HG03460 (cell line): ENCODE results near the gene EMP2.
"Not testable (repeated sequence)": the region's sequence is repeated elsewhere in the genome, so short reads cannot be mapped to it uniquely, and the experiment has no call there.

Experiments
- ATAC-seq: cut with Tn5 transposase; IDR thresholded peaks from one replicate; pipeline ENCODE4 v1.9.1; 2021; ENCODE audit not compliant: unreplicated experiment

EMP2 gene, protein sequence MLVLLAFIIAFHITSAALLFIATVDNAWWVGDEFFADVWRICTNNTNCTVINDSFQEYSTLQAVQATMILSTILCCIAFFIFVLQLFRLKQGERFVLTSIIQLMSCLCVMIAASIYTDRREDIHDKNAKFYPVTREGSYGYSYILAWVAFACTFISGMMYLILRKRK

DNA sequence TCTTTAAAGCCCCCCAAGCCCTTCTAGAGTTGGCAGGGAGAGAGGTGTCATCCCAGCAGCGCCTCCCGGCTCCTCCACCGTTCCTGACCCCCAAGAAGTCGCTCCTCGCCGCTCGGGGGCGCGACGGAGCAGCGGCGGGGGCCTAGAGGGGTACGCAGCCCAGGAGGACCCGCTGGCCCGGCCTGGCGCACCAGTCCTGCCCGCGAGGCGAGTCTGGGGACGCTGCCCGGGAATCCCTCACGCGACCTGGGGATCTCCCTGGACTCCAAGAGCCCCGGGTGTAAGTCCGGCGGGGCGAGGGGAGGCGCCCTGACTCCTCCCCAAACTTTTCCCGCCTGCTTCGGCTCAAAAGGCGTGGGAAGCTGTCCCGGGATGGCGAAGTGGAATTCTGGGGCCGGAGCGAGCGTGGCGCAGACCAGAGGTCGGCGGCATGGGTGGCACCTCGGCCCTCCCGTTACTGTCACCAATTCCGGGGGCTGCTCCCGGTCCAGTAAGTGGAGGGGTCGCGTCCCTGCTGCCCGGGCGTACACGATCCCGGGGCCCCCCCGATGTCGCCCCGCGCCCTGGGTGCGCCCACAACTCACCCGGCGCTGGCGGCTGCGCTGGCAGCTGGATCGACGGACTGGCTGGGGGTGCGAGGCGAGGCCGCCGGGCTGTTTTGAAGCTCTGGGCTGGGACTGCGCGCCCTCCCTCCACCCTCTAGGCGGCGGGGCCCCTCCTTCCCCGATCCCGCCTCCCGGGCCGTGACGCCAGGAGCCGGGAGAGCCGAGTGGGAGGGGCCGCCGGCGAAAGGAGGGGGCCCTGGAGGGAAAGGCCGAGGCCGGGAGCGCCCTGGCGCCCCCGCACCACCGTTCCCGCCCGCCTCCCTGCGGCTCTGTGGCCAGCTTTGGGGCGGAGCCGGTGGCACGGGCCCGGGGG is at the start of gene EMP2:
TSS of gene EMP2 (minus strand) at position 634 of the 918 bp plus-strand sequence. CDS start 32,981 bp downstream, outside the sequence.
- no peak for ATAC-seq

DNA sequence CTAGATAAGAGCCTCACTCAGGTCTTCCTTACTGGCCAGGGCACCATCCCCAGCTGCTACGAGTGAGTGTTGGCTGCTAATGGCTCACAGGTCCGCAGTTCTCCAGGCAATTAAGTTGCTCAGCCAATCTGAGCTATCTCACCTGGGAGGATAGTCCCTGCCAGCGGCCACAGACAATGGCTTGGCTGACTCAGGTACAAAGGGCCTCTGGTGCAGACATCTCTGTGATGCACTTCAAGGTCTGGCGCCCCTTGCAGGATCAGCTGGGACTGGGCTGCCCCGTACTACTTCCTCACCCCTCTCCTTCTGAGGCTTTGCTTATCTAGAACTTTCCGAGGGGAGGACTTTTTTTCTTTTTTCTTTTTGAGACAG is 49.2 kb upstream of the EMP2 start:
- ATAC-seq = no peak

DNA sequence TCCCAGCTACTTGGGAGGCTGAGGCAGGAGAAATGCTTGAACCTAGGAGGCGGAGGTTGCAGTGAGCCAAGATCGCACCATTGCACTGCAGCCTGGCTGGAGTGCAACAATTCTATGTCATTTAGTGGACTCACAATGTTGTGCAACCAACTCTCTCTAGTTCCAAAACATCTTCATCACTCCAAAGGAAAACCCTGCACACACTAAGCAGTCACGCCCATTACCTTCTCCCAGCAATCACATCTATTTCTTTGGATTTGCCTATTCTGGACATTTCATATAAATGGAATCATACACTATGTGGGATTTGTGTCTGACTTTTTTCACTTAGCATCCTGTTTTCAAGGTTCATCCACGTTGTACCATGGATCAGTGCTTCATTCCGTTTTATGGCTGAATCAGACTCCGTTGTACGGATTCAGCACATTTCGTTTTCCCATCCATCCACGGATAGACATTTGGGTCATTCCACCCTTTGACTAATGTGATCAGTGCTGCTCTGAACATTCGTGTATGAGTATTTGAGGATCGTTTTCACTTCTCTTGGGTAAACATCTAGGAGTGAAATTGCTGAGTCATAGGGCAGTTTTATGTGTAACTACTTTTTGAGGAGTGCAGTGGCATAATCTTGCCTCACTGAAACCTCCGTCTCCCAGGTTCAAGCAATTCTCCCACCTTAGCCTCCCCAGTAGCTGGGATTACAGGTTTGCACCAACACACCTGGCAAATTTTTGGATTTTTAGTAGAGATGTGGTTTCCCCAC is 45.4 kb upstream of the EMP2 start:
- ATAC-seq = no peak

DNA sequence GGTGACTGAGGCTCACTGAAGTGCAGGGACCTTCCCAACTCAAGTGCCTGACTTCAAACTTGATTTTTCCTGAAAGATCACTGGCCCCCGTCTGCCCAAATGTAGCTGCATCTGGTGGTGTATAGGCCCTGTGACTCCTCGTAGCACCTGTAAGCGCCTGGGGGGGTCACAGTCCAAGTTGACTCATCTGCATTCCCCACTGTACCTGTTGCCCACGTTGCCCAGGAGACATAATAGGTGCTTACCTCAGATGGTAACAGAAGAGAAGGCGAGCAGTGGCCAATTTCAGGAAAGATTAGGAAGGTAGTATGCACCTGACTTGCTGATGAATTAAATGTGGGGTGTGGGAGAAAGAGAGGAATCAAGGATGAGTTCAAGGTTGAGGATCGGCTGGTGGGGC is 44.1 kb upstream of the EMP2 start:
- ATAC-seq = no peak

DNA sequence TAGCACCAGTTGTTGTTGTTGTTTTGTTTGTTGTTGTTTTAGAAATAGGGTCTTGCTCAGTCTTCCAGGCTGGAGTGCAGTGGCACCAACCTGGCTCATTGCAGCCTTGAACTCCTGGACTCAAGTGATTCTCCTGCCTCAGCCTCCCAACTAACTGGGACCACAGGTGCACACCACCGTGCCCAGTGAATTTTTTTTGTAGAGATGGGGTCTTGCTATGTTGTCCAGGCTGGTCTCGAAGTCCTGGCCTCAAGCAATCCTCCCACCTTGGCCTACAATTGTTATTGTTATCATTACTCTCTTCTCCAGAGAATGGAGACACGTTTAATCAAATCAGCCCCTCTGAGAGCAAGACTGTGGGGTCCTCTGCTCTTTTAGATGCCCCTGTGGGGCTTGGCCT is 42.7 kb upstream of the EMP2 start:
- ATAC-seq = no peak

DNA sequence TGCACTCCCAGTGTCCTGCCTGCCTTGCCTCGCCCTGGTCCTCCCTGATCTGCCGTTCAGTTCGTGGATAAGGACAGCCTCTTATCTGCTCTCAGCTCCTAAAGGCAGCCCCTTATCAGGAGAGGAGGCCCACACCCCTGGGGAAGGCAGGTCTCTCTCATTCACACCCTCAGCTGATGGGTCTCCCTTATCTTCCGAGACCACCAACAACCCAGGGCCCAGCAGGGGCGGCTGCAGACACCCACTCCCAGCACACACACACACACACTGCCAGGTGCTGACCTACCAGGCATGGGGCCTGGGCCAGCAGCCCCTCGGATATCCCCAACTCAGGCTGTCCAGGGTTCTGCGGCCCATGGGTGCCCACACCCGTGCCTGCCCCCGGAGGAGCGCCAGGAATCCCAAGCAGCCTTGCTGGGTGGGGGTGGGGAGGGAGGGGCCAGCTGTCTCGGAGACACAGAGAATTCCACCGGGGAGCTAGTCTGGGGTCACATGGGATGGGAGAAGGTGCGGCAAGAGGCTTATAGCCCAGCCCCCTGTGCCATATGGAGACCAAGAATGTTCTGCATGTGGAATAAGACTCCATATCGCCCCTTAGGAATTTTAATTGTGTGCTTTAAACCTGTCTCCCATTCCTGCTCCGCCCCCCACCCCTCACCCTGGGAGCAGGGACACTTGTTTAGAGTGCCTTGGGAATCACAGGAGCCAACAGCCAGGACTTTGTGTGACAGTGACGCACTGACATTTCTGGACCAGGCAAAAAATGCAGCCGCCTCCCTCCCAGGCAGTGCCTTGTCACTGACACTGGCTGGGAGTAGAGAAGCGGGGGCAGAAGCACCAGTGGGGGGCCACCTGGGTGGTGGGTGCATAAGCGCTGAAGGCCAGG is 41.9 kb upstream of the EMP2 start:
- ATAC-seq = no peak

DNA sequence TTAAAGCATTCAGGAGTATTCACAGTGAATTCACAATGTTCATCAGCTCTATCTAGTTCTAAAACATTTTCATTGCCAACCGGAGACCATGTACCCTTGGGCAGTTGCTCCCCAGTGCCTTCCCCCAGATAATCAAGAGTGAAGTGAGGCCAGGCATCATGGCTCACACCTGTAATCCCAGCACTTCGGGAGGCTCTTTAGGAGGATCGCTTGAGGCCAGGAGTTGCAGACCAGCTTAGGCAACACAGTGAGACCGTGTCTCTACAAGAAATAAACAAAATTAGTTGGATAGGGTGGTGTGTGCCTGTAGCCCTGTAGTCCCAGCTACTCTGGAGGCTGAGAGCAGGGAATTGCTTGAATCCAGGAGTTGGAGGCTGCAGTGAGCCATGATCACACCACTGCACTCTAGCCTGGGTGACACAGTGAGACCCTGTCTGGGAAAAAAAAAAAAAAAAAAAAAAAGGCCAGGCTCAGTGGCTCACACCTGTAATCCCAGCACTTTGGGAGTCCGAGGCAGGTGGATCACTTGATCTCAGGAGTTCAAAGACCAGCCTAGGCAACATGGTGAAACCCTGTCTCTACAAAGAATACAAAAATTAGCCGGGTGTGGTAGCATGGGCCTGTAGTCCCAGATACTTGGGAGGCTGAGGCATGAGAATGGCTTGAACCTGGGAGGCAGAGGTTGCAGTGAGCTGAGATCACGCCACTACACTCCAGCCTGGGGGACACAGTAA is 41.0 kb upstream of the EMP2 start:
- ATAC-seq = not testable (repeated sequence)

DNA sequence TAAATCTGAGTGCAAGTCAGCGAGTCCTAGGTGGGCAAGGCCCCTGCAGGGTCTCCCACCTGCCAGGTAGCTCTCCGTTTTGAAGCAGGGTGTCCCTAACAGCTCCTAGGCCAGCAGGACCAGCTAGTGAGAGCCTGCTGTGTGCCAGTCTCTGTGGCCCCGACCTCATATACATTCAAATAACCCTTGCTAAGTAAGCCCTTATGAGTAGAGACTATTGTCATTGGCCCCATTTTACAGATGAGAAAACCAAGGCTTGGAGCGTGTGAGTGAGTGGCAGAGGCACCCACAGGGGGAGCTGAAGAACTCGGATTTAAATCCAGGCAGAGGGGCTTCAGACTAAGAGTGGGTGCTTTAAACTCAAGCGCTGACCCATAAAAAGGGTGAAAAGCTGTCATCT is 39.7 kb upstream of the EMP2 start:
- no peak for ATAC-seq

DNA sequence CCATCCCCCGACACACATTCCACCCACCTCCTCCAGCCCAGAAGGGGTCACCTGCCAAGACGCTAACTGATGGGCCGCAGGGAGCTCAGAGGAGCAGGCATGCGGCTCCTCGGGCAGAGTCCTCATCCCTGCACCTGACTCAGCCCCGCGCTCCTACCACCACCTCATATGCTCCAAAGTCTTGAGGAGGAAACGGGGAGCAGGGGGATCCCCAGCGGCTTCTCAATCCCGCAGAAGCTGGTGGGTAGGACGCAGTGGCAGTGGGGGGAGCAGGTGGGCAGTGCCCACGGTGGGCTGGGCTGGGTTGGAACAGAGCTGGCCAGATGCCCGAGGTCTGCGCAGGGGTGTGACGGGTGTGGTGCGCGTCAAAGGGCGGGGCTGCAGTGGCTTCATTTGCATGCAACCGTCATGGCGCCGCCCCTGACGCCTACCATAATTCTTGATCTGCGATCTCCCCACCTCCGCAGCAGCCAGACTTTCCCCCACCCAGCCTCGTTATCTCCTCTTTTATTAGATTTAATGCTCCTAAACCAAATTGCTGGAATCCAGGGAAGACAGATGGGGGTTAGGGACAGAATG is 39.0 kb upstream of the EMP2 start:
- no peak for ATAC-seq

DNA sequence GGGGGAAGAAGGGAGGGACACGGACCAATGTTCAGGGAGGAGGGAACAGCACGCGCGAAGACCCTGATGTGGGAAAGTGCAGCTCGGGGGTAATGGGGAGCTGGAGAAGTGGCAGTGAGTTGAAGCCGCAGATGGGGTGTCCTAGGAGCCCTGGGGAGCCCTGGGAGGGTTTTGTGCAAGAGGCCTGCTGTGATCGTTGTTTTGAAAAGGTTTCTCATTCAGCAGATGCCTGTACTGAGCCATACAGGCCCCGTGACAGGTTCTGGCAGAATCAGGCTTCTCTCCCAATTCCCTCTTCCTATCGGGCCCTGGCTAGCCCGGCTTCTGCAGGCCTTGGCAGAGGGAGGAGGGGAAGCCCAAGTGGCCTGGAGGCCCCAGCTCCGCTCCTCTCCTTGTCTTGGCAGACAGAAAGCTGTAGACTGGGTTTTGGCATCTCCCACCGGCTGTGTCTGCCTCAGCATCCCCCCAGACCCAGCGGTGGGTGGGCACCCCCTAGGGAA is 38.4 kb upstream of the EMP2 start:
- ATAC-seq = no peak

DNA sequence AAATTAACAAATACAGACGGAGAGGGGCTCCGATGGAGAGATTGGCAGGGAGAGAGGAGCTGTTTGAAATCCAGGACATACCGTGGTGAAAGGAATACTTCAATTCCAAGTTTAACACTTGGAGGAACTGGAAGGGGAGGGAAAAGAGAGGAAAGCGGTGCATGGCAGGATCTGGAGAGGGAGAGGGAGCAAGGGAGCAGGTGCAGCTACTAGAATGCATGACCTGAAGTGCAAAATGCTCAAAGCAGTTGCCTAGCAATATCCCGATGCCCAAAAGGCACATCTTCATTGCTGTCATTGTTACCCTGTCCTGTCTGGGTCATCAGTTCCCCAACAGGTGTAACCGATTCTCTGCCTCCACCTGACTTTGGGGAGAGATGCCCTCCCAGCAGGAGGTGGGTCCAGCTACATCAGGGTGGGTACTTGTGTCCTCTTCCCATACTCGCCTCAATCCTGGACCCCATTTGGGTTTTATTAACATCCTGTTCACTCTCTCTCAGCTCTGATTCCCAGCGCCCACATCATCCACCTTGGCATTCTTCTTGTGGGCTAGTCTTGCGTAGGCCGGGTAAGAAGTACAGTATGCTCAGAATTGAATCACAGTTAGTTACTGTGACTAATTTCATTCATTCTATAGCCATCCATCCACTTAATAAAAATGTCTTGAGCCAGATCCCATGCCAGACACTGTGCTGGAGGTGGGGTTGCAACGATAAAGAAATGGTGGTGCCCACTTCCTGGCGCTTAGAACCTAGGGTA is 37.4 kb upstream of the EMP2 start:
- ATAC-seq = no peak

DNA sequence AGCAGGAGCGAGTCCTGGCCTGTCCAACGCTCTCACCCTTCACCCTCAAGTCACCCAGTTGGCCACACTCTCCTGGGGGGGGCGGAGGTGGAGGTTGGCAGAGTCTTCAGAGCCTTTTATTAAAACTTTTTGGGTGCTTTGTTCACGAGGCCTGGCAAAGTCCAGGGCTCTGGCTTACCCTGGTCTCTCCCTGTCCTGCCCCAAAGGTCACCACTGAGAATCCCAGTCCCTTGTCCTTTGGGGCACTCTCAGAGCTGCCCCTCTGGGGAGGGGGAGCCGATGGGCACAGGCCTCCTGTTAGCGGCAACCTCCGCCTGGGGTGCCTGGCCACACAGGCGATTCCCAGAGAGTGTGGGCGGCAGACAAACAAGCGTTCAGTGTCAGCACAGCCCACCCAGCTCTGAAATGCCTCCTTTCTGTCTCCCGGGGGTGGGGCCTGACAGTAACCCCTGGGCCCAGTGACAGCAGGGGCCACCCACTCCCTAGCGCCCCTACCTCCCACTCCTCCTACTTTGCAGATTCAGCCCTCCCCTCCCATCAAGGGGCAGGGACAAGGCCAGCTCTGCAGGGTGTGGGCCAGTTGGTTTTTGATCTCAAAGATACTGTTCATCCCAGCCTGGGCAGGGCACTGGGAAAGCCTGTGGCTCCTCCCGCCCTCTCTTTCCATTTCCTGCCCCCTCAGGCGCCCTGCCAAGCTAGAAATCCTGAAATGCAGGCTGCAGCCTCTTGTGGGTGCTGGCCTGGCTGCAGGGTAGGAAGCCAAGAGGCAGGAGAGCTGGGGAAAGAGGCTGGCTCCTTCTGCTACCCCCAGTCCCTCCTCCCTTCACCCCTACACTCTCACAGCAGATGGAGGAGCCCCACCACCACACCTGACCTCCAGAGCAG is 36.6 kb upstream of the EMP2 start:
- no peak for ATAC-seq

DNA sequence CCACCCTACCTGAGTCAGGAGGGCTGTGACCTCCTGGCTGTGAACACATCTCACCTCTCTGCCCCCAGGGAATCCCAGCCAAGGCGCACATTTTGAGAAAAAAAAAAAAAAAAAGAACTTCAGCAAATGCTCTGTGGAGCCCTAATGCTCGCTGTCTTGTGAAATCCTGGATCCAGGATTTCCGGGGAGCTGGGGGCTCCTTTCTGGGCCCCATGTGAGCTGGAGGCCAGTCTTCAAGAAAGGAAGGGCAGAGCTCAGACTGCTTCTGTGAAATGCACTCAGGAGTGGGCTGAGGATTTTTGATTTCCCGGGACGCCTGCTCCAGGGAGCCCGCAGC is 36.0 kb upstream of the EMP2 start:
- ATAC-seq = no peak

DNA sequence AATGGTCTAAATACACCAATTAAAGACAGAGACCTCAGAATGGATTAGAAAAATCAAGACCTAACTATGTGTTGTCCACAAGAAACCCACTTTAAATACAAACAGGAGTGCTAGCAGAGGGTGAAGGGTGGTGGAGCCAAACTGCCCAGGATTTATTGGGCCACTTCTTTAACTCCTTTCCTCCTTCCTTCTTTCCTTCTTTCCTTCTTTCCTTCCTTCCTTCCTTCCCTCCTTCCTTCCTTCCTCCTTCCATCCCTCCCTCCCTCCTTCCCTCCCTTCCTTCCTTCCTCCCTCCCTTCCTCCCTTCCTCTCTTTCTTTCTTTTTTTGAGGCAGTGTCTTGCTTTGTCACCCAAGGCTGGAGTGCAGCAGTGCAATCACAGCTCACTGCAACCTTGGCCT is 34.3 kb upstream of the EMP2 start:
- no peak for ATAC-seq

DNA sequence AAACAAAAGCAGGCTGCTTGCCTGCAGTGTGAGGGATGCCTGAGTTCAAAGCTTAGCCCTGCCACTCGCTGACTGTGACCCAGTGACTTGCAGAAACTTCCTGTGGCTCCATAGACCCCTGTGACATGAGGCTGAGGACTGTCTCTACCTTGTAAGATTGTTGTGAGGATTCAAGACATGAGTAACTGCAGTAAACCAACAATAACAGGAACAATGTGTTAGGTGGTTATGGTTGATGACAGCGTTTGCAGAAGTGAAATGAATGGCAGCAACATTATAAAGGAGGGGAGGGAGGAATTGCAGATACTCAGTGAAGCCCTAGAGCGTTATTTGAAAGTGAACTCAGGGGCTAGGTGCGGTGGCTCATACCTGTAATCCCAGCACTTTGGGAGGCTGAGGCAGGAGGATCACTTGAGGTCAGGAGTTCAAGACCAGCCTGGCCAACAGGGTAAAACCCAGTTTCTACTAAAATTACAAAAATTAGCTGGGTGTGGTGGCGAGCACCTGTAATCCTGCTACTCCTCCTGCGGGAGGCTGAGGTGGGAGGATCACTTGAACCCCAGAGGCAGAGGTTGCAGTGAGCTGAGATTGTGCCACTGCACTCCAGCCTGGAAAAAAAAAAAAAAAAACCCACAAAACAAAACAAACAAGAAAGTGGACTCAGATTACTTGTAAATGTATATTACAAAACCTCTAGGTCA is 33.5 kb upstream of the EMP2 start:
- no peak for ATAC-seq

DNA sequence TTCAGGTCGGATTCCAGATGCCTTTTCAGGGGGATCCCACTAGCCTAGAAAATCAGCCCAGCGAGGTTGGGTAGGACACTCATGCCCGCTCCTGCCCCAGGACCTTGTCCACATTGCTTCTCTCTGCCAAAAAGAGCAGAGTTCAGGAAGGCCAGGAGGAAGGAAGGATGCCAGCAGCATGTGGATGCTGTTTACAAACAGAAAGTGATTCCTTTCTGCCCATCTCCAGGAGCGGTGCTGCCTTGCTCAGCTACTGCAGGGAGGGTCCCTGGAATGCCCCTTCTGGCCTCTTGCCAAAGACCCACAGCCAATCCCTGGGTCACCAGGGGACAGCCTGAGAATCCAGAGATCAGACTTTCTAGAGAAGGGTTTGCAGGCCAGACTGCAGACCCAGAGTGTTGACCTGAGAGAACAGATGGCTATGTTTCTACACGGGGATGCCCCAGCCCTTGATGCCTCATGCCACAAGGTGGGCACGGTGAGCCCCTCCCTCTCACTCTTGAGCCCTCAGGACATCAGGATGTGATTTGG is 32.3 kb upstream of the EMP2 start:
- no peak for ATAC-seq

DNA sequence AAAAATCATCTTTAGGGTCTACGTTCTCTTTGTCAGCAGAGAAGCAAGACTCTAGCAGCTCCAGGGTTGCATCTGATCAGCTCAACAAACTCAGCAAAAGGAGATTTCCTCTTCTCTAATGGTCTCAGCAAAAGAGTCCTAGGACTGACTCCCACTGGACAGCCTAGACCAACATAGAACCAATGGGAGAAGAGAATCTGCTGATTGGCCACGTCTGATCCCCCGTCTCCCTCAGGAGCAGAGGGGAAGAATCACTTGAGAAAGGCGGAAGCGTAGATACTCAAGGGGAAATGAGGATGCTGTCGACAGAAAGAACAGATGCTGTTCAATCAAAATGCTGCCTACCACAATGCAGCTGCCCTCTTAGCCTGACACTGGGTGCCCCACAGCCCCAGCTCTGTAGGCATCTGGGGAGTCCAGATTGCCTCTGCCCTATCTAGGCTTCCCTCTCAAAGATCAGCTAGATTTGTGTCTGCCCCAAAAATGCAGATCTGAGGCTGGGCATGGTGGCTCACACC is 31.5 kb upstream of the EMP2 start:
- ATAC-seq = no peak
